Common myeloid progenitor, CD34-positive (primary cell): ENCODE data around the gene DLGAP4.

ENCODE experiments used
- CTCF ChIA-PET: fragments of 350-600 bp; sonication (Branson Sonifier 250); formaldehyde crosslinking; loops from one replicate; lab custom pipeline; 2021; ENCODE audit warnings: antibody characterized with exemption; lab: Charles Lee
- POLR2A ChIA-PET: fragments of 350-600 bp; sonication (Branson Sonifier 250); formaldehyde crosslinking; loops from one replicate; lab custom pipeline; 2021; ENCODE audit warnings: antibody characterized with exemption; lab: Charles Lee
- DNase-seq, 3 donors: peaks; one replicate each; pipeline versions ENCODE4 v3.0.0 to v3.0.0-alpha.2; 2013
- H3K27ac ChIP-seq, 2 experiments: 1 replicate in 1 of 2; 2 replicates in 1 of 2; pipeline ENCODE4 v1.7.0; 2013; ENCODE audit warnings: inconsistent platforms in 2 of 2, low read length in 2 of 2, mild to moderate bottlenecking in 2 of 2, low read depth in 1 of 2, moderate library complexity in 1 of 2; ENCODE audit not compliant: severe bottlenecking in 2 of 2, insufficient read depth in 1 of 2, poor library complexity in 1 of 2
- H3K27me3 ChIP-seq, 5 experiments: replicated peaks in 2 of 5; 1 replicate in 3 of 5; 2 replicates in 2 of 5; pipeline versions ENCODE4 v1.6.1 to v1.7.0; 2013; ENCODE audit warnings: low read length in 4 of 5, mild to moderate bottlenecking in 2 of 5, moderate library complexity in 2 of 5, inconsistent platforms in 1 of 5; ENCODE audit not compliant: insufficient read depth in 5 of 5, control insufficient read depth in 4 of 5
- H3K36me3 ChIP-seq, 4 experiments: 1 replicate in 2 of 4; 2 replicates in 2 of 4; pipeline versions ENCODE4 v1.6.1 to v1.7.0; 2013; ENCODE audit warnings: low read length in 3 of 4, control low read depth in 1 of 4, mild to moderate bottlenecking in 1 of 4; ENCODE audit not compliant: control insufficient read depth in 4 of 4, insufficient read depth in 4 of 4
- H3K4me1 ChIP-seq, 4 experiments: 1 replicate in 3 of 4; 2 replicates in 1 of 4; pipeline versions ENCODE4 v1.6.1 to v1.7.1; 2013; ENCODE audit warnings: low read length in 3 of 4, mild to moderate bottlenecking in 3 of 4, control low read depth in 1 of 4, inconsistent platforms in 1 of 4, moderate library complexity in 1 of 4; ENCODE audit not compliant: control insufficient read depth in 4 of 4, insufficient read depth in 4 of 4; ENCODE audit errors: control extremely low read depth in 1 of 4
- H3K4me3 ChIP-seq, 7 experiments: 1 replicate in 4 of 7; 2 replicates in 3 of 7; pipeline versions ENCODE4 v1.5.1 to v1.7.0; 2013; ENCODE audit warnings: mild to moderate bottlenecking in 7 of 7, low read length in 6 of 7, moderate library complexity in 6 of 7, inconsistent platforms in 2 of 7, low read depth in 2 of 7, control low read depth in 1 of 7; ENCODE audit not compliant: insufficient read depth in 4 of 7, control insufficient read depth in 1 of 7; ENCODE audit errors: extremely low read depth in 1 of 7
- H3K9me3 ChIP-seq, 5 experiments: 1 replicate in 4 of 5; 2 replicates in 1 of 5; pipeline versions ENCODE4 v1.6.1 to v1.7.1; 2013; ENCODE audit warnings: low read length in 4 of 5, mild to moderate bottlenecking in 2 of 5, inconsistent platforms in 1 of 5, low read depth in 1 of 5, moderate library complexity in 1 of 5; ENCODE audit not compliant: control insufficient read depth in 4 of 5, insufficient read depth in 2 of 5; ENCODE audit errors: control extremely low read depth in 1 of 5
- WGBS: methylation state at CpG from one replicate; pipeline ENCODE4 v1.1.5; 2013; ENCODE audit not compliant: insufficient coverage; 5-methylcytosine and 5-hydroxymethylcytosine counted together

Gene DLGAP4

DNA sequence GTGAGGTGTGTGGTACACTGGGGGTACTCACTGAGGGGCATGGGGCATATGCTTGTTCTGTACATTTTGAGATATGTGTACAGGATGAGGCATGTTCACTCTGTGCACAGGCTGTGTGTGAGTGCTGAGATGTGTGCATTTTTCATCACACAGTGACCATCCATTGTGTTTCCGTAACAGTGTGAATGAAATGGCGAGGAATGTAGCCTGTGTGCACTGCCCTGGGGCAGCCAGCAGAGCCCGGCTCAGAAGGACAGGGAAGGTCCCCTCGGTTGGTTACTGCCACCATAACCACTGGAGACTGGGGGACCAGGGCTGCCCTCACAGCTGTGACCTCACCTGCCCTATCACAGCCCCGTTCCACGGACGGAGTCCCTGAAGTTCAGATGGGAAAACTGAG lies 129.0 kb downstream of the DLGAP4 start:
- peaks cover 0 to 5% (median 1%) of the 10 kb centered on the region in 4 experiments for H3K4me1 ChIP-seq
- 95% methylated on average over 5 of the region's 7 CpGs for WGBS
- no peak overlapping the region for H3K27ac ChIP-seq
- DNase-seq, result no peak
- no peaks in the 10 kb centered on the region for H3K36me3 ChIP-seq
- POLR2A ChIA-PET, result no interaction called here
- CTCF ChIA-PET, result no interaction called here
- no peaks in the 10 kb centered on the region for H3K9me3 ChIP-seq
- no peak overlapping the region for H3K4me3 ChIP-seq
- H3K27me3 ChIP-seq, result peaks cover 0 to 16% (median 0%) of the 10 kb centered on the region in 5 experiments

- ChIA-PET POLR2A (no interaction called here), CTCF (interaction anchor here (2.0 to 5.1 kb wide), 2 partner anchors 18 to 224 kb away, joined by 5 to 44 read pairs; no protein-coding TSS in a partner anchor)
- WGBS, result 38% methylated on average over 51 of the region's 56 CpGs
- DNase-seq, result peak; percentile 84 to 92 (median 89)
- H3K4me3 ChIP-seq, result peak overlapping the region in 5 of 7 experiments; percentile 23 to 63 (median 51)
- H3K4me1 ChIP-seq, result peaks cover 0 to 5% (median 1%) of the 10 kb centered on the region in 4 experiments
- peaks cover 0 to 16% (median 0%) of the 10 kb centered on the region in 5 experiments for H3K27me3 ChIP-seq
- no peak overlapping the region for H3K27ac ChIP-seq
- no peaks in the 10 kb centered on the region for H3K9me3 ChIP-seq
- no peaks in the 10 kb centered on the region for H3K36me3 ChIP-seq
These were observed 129.7 kb downstream of the DLGAP4 start for GRCh38 chr20:36435592-36436541.

DNA sequence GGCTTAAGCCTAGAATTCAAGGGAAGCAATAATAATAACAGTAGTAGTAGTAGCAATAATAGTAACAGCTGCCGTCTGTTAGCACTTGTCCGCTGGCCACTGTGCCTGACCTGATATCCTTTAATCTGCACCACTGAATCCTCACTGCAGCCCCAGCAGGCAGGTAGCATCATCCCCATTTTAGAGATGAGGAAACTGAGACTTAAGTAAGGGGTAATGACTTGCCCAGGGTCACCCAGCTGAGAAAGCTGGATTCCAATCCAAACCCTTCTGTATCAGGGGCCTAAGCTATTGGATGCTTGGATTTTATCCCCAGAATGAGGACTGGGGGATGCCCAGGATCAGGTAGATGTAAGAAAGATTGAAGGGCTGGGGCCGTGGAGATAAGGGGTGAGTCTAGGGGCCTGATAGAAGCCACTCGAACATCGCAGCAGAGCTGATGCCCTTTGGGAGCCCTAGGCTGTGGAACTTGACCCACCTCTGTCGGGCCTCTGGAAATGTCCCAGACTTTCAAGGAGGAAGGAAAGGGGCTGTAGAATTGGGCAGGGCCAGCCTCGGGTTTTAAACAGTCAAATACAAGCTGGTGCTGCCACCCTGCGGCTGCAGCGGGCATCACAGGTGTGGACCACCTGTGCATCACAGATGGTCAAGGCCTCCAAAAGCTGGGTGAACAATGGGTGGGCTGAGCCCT lies 133.0 kb downstream of the DLGAP4 start:
- POLR2A ChIA-PET, result interaction anchor here (0.5 to 0.9 kb wide), 2 partner anchors 229 to 296 kb away, joined by 3 to 5 read pairs; no protein-coding TSS in a partner anchor
- CTCF ChIA-PET, result interaction anchor here (0.7 to 5.1 kb wide), 17 partner anchors 9 to 341 kb away, joined by 3 to 44 read pairs (median 4); partner anchors contain the start of gene AAR2

DNA sequence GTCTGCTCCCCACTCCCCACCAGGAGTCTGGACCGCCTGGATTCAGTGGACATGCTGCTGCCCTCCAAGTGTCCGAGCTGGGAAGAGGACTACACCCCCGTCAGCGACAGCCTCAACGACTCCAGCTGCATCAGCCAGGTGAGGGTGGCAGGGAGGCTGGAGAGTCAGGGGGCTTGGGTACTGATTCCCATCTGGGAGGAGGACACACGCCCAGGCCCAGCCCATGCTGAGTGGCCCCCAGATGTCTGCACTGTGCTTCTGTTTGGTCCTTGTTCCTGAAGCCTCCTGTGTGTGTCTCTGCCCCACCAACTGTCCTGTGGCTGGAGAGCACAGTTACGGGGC lies 133.6 kb downstream of the DLGAP4 start:
- Histone ChIP-seq H3K4me3 (no peak overlapping the region), H3K36me3 (no peaks in the 10 kb centered on the region), H3K27me3 (peaks cover 0 to 16% (median 0%) of the 10 kb centered on the region in 5 experiments), H3K27ac (no peak overlapping the region), H3K9me3 (no peaks in the 10 kb centered on the region), H3K4me1 (peaks cover 0 to 5% (median 1%) of the 10 kb centered on the region in 4 experiments)
- WGBS, result 64% methylated on average over 5 of the region's 7 CpGs
- CTCF ChIA-PET, result interaction anchor here (0.7 to 5.1 kb wide), 17 partner anchors 8 to 283 kb away, joined by 3 to 44 read pairs (median 4); partner anchors contain the start of gene AAR2
- POLR2A ChIA-PET, result interaction anchor here (0.9 kb wide), 1 partner anchor 229 kb away, joined by 3 read pairs; no protein-coding TSS in a partner anchor
- DNase-seq, result no peak

More for the DNA sequence above, 133.0 kb downstream of the DLGAP4 start:
- peak; percentile 53 to 66 (median 55) for DNase-seq
- Histone ChIP-seq H3K27me3 (peaks cover 0 to 16% (median 0%) of the 10 kb centered on the region in 5 experiments), H3K36me3 (no peaks in the 10 kb centered on the region), H3K4me1 (peaks cover 0 to 5% (median 1%) of the 10 kb centered on the region in 4 experiments), H3K9me3 (no peaks in the 10 kb centered on the region), H3K27ac (no peak overlapping the region), H3K4me3 (no peak overlapping the region)
- WGBS, result 31% methylated on average over 9 of the region's 9 CpGs

- H3K9me3 ChIP-seq, result no peaks in the 10 kb centered on the region
- peaks cover 0 to 5% (median 1%) of the 10 kb centered on the region in 4 experiments for H3K4me1 ChIP-seq
- H3K27ac ChIP-seq, result no peak overlapping the region
- ChIA-PET CTCF (interaction anchor here (0.6 to 5.1 kb wide), 9 partner anchors 12 to 458 kb away, joined by 3 to 44 read pairs (median 4); no protein-coding TSS in a partner anchor), POLR2A (no interaction called here)
- no peak overlapping the region for H3K4me3 ChIP-seq
- no peaks in the 10 kb centered on the region for H3K36me3 ChIP-seq
- H3K27me3 ChIP-seq, result peaks cover 0 to 16% (median 0%) of the 10 kb centered on the region in 5 experiments
- WGBS, result 95% methylated on average over 9 of the region's 11 CpGs
- no peak for DNase-seq
These were observed 134.4 kb downstream of the DLGAP4 start for GRCh38 chr20:36440370-36441026.

DNA sequence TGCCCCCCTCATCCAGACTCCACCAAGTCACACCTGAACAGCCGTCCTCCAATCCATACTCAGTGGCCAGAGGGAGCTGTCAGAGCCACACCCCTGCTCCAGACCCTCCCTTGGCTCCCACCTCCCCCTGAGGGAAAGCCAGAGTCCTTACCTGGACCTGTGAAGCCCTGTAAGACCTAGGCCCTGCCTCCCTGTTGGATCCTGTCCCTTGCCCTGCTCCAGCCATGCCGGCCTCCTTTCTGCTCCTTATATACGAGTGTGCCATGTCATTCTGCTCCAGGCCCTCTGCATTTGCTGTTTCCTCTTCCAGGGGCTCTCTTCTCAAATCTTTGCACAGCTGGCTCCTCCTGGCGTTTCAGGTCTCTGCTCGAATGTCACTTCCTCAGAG lies 134.9 kb downstream of the DLGAP4 start:
- WGBS, result 44% methylated on average over 5 of the region's 5 CpGs
- peak in 1 of 3 donors; percentile 17 for DNase-seq
- ChIA-PET POLR2A (no interaction called here), CTCF (interaction anchor here (0.6 to 5.1 kb wide), 5 partner anchors 31 to 459 kb away, joined by 3 to 44 read pairs (median 3); no protein-coding TSS in a partner anchor)
- H3K27me3 ChIP-seq, result peaks cover 0 to 11% (median 0%) of the 10 kb centered on the region in 5 experiments
- no peaks in the 10 kb centered on the region for H3K9me3 ChIP-seq
- no peak overlapping the region for H3K4me3 ChIP-seq
- no peak overlapping the region for H3K27ac ChIP-seq
- peaks cover 0 to 3% (median under 1%) of the 10 kb centered on the region in 4 experiments for H3K4me1 ChIP-seq
- H3K36me3 ChIP-seq, result no peaks in the 10 kb centered on the region
